Measurements from ENCODE around the gene TBPL1. TPM values are rescaled to one million over a fixed set of nuclear protein-coding genes. Genes with fewer than 3 reads are reported as not detected.

Gene TBPL1
- total and polyA plus RNA-seq, 4 donors: 5.4 to 34.6 (median 11.5) TPM

- H3K4me3 ChIP-seq (ENCODE audit: low read depth in 1 of 3, low read length in 3 of 3): no peak overlapping the region
- H3K27me3 ChIP-seq (ENCODE audit: control insufficient read depth in 4 of 4, insufficient read depth in 4 of 4, low read length in 3 of 4): no peaks in the 10 kb centered on the region
- TF ChIP-seq SP1 (IDR thresholded peaks at IDR 0.05): no peak
- no peak for TF ChIP-seq HNF4G (IDR thresholded peaks at IDR 0.05)
- TF ChIP-seq JUND (IDR thresholded peaks at IDR 0.05): no peak
- no peak overlapping the region for H3K9ac ChIP-seq (ENCODE audit: low read depth in 1 of 2, low read length in 2 of 2)
- H3K9me3 ChIP-seq (ENCODE audit: control insufficient read depth in 4 of 4, low read length in 3 of 4): no peaks in the 10 kb centered on the region
- H3K27ac ChIP-seq (ENCODE audit: low read depth in 1 of 2, low read length in 2 of 2): no peak overlapping the region
- DNase-seq (ENCODE audit: low spot score): no peak
- 54% methylated on average over 5 of the region's 5 CpGs for WGBS
- peaks cover 0 to 7% (median 2%) of the 10 kb centered on the region in 4 donors for H3K4me1 ChIP-seq (ENCODE audit: control insufficient read depth in 4 of 4, insufficient read depth in 4 of 4, low read length in 3 of 4)
- no peaks in the 10 kb centered on the region for H3K36me3 ChIP-seq (ENCODE audit: control insufficient read depth in 4 of 4, insufficient read depth in 3 of 4, low read depth in 1 of 4, low read length in 3 of 4)
These were observed 50.5 kb downstream of the TBPL1 start for GRCh38 chr6:134003542-134003951.

- DNase-seq (ENCODE audit: low spot score): no peak
- no peak overlapping the region for H3K9ac ChIP-seq (ENCODE audit: low read depth in 1 of 2, low read length in 2 of 2)
- TF ChIP-seq FOXA2 (IDR thresholded peaks at IDR 0.05) (no peak), ATF3 (IDR thresholded peaks at IDR 0.05) (no peak)
These were observed 51.7 kb downstream of the TBPL1 start for GRCh38 chr6:134004714-134005113.

GRCh38 chr6:134005800-134006199 is 52.8 kb downstream of the TBPL1 start:
- Histone ChIP-seq H3K27ac (ENCODE audit: low read depth in 1 of 2, low read length in 2 of 2) (no peak overlapping the region), H3K36me3 (ENCODE audit: control insufficient read depth in 4 of 4, insufficient read depth in 3 of 4, low read depth in 1 of 4, low read length in 3 of 4) (no peaks in the 10 kb centered on the region), H3K9ac (ENCODE audit: low read depth in 1 of 2, low read length in 2 of 2) (no peak overlapping the region), H3K27me3 (ENCODE audit: control insufficient read depth in 4 of 4, insufficient read depth in 4 of 4, low read length in 3 of 4) (no peaks in the 10 kb centered on the region), H3K9me3 (ENCODE audit: control insufficient read depth in 4 of 4, low read length in 3 of 4) (no peaks in the 10 kb centered on the region), H3K4me1 (ENCODE audit: control insufficient read depth in 4 of 4, insufficient read depth in 4 of 4, low read length in 3 of 4) (peaks cover 0 to 5% (median 0%) of the 10 kb centered on the region in 4 donors), H3K4me3 (ENCODE audit: low read depth in 1 of 3, low read length in 3 of 3) (no peak overlapping the region)
- TF ChIP-seq YY1 (IDR thresholded peaks at IDR 0.05) (no peak), ATF3 (IDR thresholded peaks at IDR 0.05) (no peak)
- no peak for DNase-seq (ENCODE audit: low spot score)
- 85% methylated on average over 6 of the region's 6 CpGs for WGBS

More at GRCh38 chr6:134004714-134005113, 51.7 kb downstream of the TBPL1 start:
- 88% methylated on average over 4 of the region's 4 CpGs for WGBS
- Histone ChIP-seq H3K9me3 (ENCODE audit: control insufficient read depth in 4 of 4, low read length in 3 of 4) (no peaks in the 10 kb centered on the region), H3K27me3 (ENCODE audit: control insufficient read depth in 4 of 4, insufficient read depth in 4 of 4, low read length in 3 of 4) (no peaks in the 10 kb centered on the region), H3K27ac (ENCODE audit: low read depth in 1 of 2, low read length in 2 of 2) (no peak overlapping the region), H3K4me1 (ENCODE audit: control insufficient read depth in 4 of 4, insufficient read depth in 4 of 4, low read length in 3 of 4) (peaks cover 0 to 5% (median 0%) of the 10 kb centered on the region in 4 donors), H3K4me3 (ENCODE audit: low read depth in 1 of 3, low read length in 3 of 3) (no peak overlapping the region), H3K36me3 (ENCODE audit: control insufficient read depth in 4 of 4, insufficient read depth in 3 of 4, low read depth in 1 of 4, low read length in 3 of 4) (no peaks in the 10 kb centered on the region)

GRCh38 chr6:134007077-134007476 is 54.1 kb downstream of the TBPL1 start:
- DNase-seq (ENCODE audit: low spot score): no peak
- H3K9me3 ChIP-seq (ENCODE audit: control insufficient read depth in 4 of 4, low read length in 3 of 4): no peaks in the 10 kb centered on the region
- WGBS: 81% methylated on average over 4 of the region's 4 CpGs
- peaks cover 0 to 5% (median 0%) of the 10 kb centered on the region in 4 donors for H3K4me1 ChIP-seq (ENCODE audit: control insufficient read depth in 4 of 4, insufficient read depth in 4 of 4, low read length in 3 of 4)
- no peaks in the 10 kb centered on the region for H3K27me3 ChIP-seq (ENCODE audit: control insufficient read depth in 4 of 4, insufficient read depth in 4 of 4, low read length in 3 of 4)
- no peak overlapping the region for H3K4me3 ChIP-seq (ENCODE audit: low read depth in 1 of 3, low read length in 3 of 3)
- H3K9ac ChIP-seq (ENCODE audit: low read depth in 1 of 2, low read length in 2 of 2): no peak overlapping the region
- H3K36me3 ChIP-seq (ENCODE audit: control insufficient read depth in 4 of 4, insufficient read depth in 3 of 4, low read depth in 1 of 4, low read length in 3 of 4): no peaks in the 10 kb centered on the region
- H3K27ac ChIP-seq (ENCODE audit: low read depth in 1 of 2, low read length in 2 of 2): no peak overlapping the region
- no peak for TF ChIP-seq FOXA2 (IDR thresholded peaks at IDR 0.05)
- TF ChIP-seq ZBTB33 (IDR thresholded peaks at IDR 0.05): no peak
- TF ChIP-seq REST (IDR thresholded peaks at IDR 0.05): no peak
- TF ChIP-seq HNF4A (conservative IDR thresholded peaks at IDR 0.05): no peak
- TF ChIP-seq RXRA (IDR thresholded peaks at IDR 0.05): no peak
- no peak for TF ChIP-seq HNF4G (IDR thresholded peaks at IDR 0.05)
- TF ChIP-seq FOXA1 (IDR thresholded peaks at IDR 0.05): no peak
- no peak for TF ChIP-seq EGR1 (IDR thresholded peaks at IDR 0.05; ENCODE audit: low read depth in 2 of 2)
- no peak for TF ChIP-seq GABPA (IDR thresholded peaks at IDR 0.05 in 1 of 2, conservative IDR thresholded peaks at IDR 0.05 in 1 of 2)
- TF ChIP-seq CTCF (IDR thresholded peaks at IDR 0.05; ENCODE audit: low read depth, low read length, missing input control): no peak
- TF ChIP-seq RAD21 (IDR thresholded peaks at IDR 0.05): no peak
- no peak for TF ChIP-seq ATF3 (IDR thresholded peaks at IDR 0.05)
- no peak for TF ChIP-seq NR2F2 (IDR thresholded peaks at IDR 0.05)
- TF ChIP-seq JUND (IDR thresholded peaks at IDR 0.05): no peak
- TF ChIP-seq SP1 (IDR thresholded peaks at IDR 0.05): no peak

Measured in liver (tissue), 9 donors.